K562 (cell line): ENCODE measurements around the gene EXOC3. TPM values are rescaled to one million over a fixed set of nuclear protein-coding genes. Genes with fewer than 3 reads are reported as not detected.

Experiments
- ATAC-seq: fragments of 200-7000 bp; cut with Tn5 transposase; 3 replicates; pipeline ENCODE4 v1.9.1; 2020; ENCODE audit warnings: moderate library complexity
- BruUV-seq: library from RNA; stranded (reverse); fragments of 400-500 nt; replicated peaks from 2 replicates; lab custom pipeline; 2021; lab: Mats Ljungman, UMichigan
- CTCF ChIA-PET: fragments of 300-600 bp; formaldehyde crosslinking; extraction: SDS; loops from one replicate; lab custom pipeline; 2021; ENCODE audit warnings: low intra/inter-chr PET ratio; lab: Yijun Ruan, JAX
- POLR2A ChIA-PET: fragments of 300-600, 350-650 bp; sonication (Branson Sonifier 250); formaldehyde crosslinking; extraction: SDS; loops from one replicate; lab custom pipeline; 2021; ENCODE audit warnings: antibody characterized with exemption, inconsistent platforms; lab: Yijun Ruan, JAX
- DNase-seq, 4 experiments: peaks; one replicate each; pipeline versions ENCODE4 v3.0.0 to v3.0.0-alpha.2; 2011 to 2018; ENCODE audit warnings: low spot score in 3 of 4, mixed read lengths in 3 of 4; ENCODE audit errors: extremely low read depth in 1 of 4
- FAIRE-seq: peaks from 2 replicates; lab custom pipeline; 2011; peaks lifted over from hg19 to GRCh38; lab: Jason Lieb, UNC
- H2AFZ ChIP-seq: 2 replicates; pipeline ENCODE4 v1.6.0; 2011; ENCODE audit warnings: low read depth, low read length, control low read depth, inconsistent platforms
- H3K27ac ChIP-seq: fragments of 200-600 bp; 3 replicates; pipeline ENCODE4 v1.8.0; 2011; ENCODE audit warnings: low read depth, mild to moderate bottlenecking, control low read depth, inconsistent platforms, low read length, moderate library complexity, mixed read lengths; ENCODE audit errors: extremely low read depth
- H3K27me3 ChIP-seq, 2 experiments: fragments of 300-600 bp in 1 of 2; 2 replicates in 1 of 2; 3 replicates in 1 of 2; pipeline versions ENCODE4 v1.6.0 to v1.8.0; 2011; ENCODE audit warnings: inconsistent platforms in 2 of 2, low read length in 2 of 2, mild to moderate bottlenecking in 1 of 2, mixed read lengths in 1 of 2, moderate library complexity in 1 of 2; ENCODE audit not compliant: control insufficient read depth in 2 of 2, insufficient read depth in 2 of 2
- H3K36me3 ChIP-seq: fragments of 300-600 bp; 3 replicates; pipeline ENCODE4 v1.8.0; 2011; ENCODE audit warnings: mild to moderate bottlenecking, low read length, inconsistent platforms; ENCODE audit not compliant: control insufficient read depth, insufficient read depth
- H3K4me1 ChIP-seq, 2 experiments: fragments of 200-600 bp in 1 of 2; replicated peaks in 1 of 2; 2 replicates in 1 of 2; 3 replicates in 1 of 2; pipeline versions ENCODE4 v1.5.1 to v1.8.0; 2011; ENCODE audit warnings: inconsistent platforms in 2 of 2, low read length in 2 of 2, mild to moderate bottlenecking in 1 of 2, mixed read lengths in 1 of 2, moderate library complexity in 1 of 2; ENCODE audit not compliant: control insufficient read depth in 2 of 2, insufficient read depth in 2 of 2
- H3K4me2 ChIP-seq: 2 replicates; pipeline ENCODE4 v1.6.1; 2011; ENCODE audit warnings: low read length, control low read depth, inconsistent platforms, mixed read lengths; ENCODE audit not compliant: insufficient read depth
- H3K4me3 ChIP-seq: fragments of 200-600 bp; sonication (generic), shearing (Covaris generic); 2 replicates; pipeline ENCODE4 v1.5.1; 2016; ENCODE audit warnings: control low read depth, inconsistent platforms
- H3K79me2 ChIP-seq: fragments of 200-600 bp; 3 replicates; pipeline ENCODE4 v1.8.0; 2011; ENCODE audit warnings: low read length, inconsistent platforms; ENCODE audit not compliant: control insufficient read depth, insufficient read depth
- H3K9ac ChIP-seq, 2 experiments: 2 replicates each; pipeline versions ENCODE4 v1.6.0 to v1.6.1; 2011; ENCODE audit warnings: low read depth in 2 of 2, low read length in 2 of 2, control low read depth in 1 of 2, inconsistent platforms in 1 of 2, mild to moderate bottlenecking in 1 of 2, mixed read lengths in 1 of 2; ENCODE audit not compliant: insufficient read depth in 1 of 2
- H3K9me1 ChIP-seq: one replicate; pipeline ENCODE4 v1.6.0; 2011; ENCODE audit warnings: inconsistent platforms, mild to moderate bottlenecking, low read length, moderate library complexity; ENCODE audit not compliant: control insufficient read depth, insufficient read depth
- H3K9me3 ChIP-seq: replicated peaks from 2 replicates; pipeline ENCODE4 v1.5.1; 2011; ENCODE audit warnings: low read depth, low read length, inconsistent platforms; ENCODE audit not compliant: control insufficient read depth, insufficient read depth
- H4K20me1 ChIP-seq: replicated peaks from 2 replicates; pipeline ENCODE4 v1.6.1; 2011; ENCODE audit warnings: low read length, inconsistent platforms, mixed read lengths; ENCODE audit not compliant: control insufficient read depth, insufficient read depth
- CEBPB ChIP-seq: fragments of 450-650 bp; IDR thresholded peaks from 2 replicates; pipeline ENCODE4 v1.6.1; 2016; ENCODE audit warnings: missing genetic modification characterization, missing compliant biosample characterization
- CEBPG ChIP-seq, 3 experiments: fragments of 200-800 bp in 1 of 3; sonication (Bioruptor generic) in 1 of 3; sonication (generic) in 1 of 3; formaldehyde crosslinking in 1 of 3; IDR thresholded peaks in 2 of 3; conservative IDR thresholded peaks in 1 of 3; 2 replicates each; pipeline versions ENCODE4 v1.6.1 to v1.8.0; 2016 to 2022; ENCODE audit warnings: missing compliant biosample characterization in 2 of 3, missing genetic modification characterization in 2 of 3, mild to moderate bottlenecking in 1 of 3, missing genetic modification reagents in 1 of 3
- VEZF1 ChIP-seq: fragments of 200-800 bp; sonication (Bioruptor generic); IDR thresholded peaks from 2 replicates; pipeline ENCODE4 v1.6.1; 2017; ENCODE audit warnings: missing genetic modification characterization, missing compliant biosample characterization
- WGBS: fragments of 100-300 bp; shearing (Covaris generic); methylation state at CpG from one replicate; pipeline ENCODE4 v1.1.6; 2016; ENCODE audit warnings: low coverage, mixed read lengths; ENCODE audit not compliant: insufficient coverage; ENCODE audit errors: missing lambda C conversion rate; 5-methylcytosine and 5-hydroxymethylcytosine counted together
- in situ Hi-C: fragments of 300-500 bp; cut with MboI; formaldehyde crosslinking; loops from 4 replicates; pipeline ENCODE4 v1.15.0; 2018; ENCODE audit warnings: inconsistent platforms, mixed read lengths
- intact Hi-C: fragments of 100-400 bp; cut with micrococcal nuclease; formaldehyde crosslinking; loops from 2 replicates; pipeline ENCODE4 v1.14.2; 2022
- polyA plus RNA-seq, 8 experiments: library from polyadenylated mRNA; depleted of rRNA in 4 of 8; stranded (reverse) in 5 of 8; unstranded in 3 of 8; fragments of >200 nt; fragmentation: Nextera tagmentation in 2 of 8; fragmentation: Illumina TruSeq in 1 of 8; extraction: Ambion mirVana in 2 of 8; extraction: Trizol in 1 of 8; gene quantifications; 2 replicates each; pipeline versions ENCODE4 v1.2.1 to v1.2.3, GENCODE V29; 2011 to 2014; ENCODE audit warnings: inconsistent platforms in 1 of 8, missing spikeins in 1 of 8
- total RNA-seq, 7 experiments: library from RNA; depleted of rRNA in 6 of 7; stranded (reverse); fragments of >200 nt in 6 of 7; fragmentation: Illumina TruSeq in 2 of 7; extraction: Trizol in 2 of 7; gene quantifications; 2 replicates each; pipeline versions ENCODE4 v1.2.1 to v1.2.3, GENCODE V29; 2011 to 2021; ENCODE audit warnings: low replicate concordance in 1 of 7

The EXOC3 gene
- total and polyA plus RNA-seq, 9 of the 15 experiments (the other 6 are each of a cell fraction or from before 2014, with no cell fraction given): 1.4 to 41.9 (median 22.4) TPM

- in situ Hi-C loops (no loop called here), intact Hi-C loops (no loop called here)
- no peaks in the 10 kb centered on the region for H3K9me3 ChIP-seq
- FAIRE-seq (no peak), ATAC-seq (no peak), DNase-seq (no peak)
- CTCF ChIA-PET: no interaction called here
- POLR2A ChIA-PET: interaction anchor here (1.2 kb wide), 1 partner anchor 9 kb away, joined by 4 read pairs; no protein-coding TSS in a partner anchor
- H3K27ac ChIP-seq: no peak overlapping the region
- BruUV-seq: no TSS peak
- no peak overlapping the region for H3K9ac ChIP-seq
- peaks cover 5 to 46% of the 10 kb centered on the region in 2 experiments for H3K4me1 ChIP-seq
- H3K27me3 ChIP-seq: peaks cover 4 to 45% of the 10 kb centered on the region in 2 experiments; a peak in 4 of 5 replicates
- H3K79me2 ChIP-seq: no peaks in the 10 kb centered on the region
- 25% methylated on average over 12 of the region's 12 CpGs for whole genome bisulfite sequencing
- H3K36me3 ChIP-seq: no peaks in the 10 kb centered on the region
- H3K4me2 ChIP-seq: no peak overlapping the region
- H3K9me1 ChIP-seq: no peaks in the 10 kb centered on the region
- no peak overlapping the region for H3K4me3 ChIP-seq
- TF ChIP-seq VEZF1 (CRISPR knock-in tag) (no peak), CEBPB (tag) (peak; percentile 89), CEBPG (CRISPR knock-in tag; IDR thresholded peaks at IDR 0.05) (no peak), CEBPG (tag; conservative IDR thresholded peaks at IDR 0.05 in 1 of 2, IDR thresholded peaks at IDR 0.05 in 1 of 2) (peak; percentile 29 to 38; a peak in 1 of 4 replicates)
- TF ChIP-seq, all 486 proteins: peak for 2
- Histone ChIP-seq H4K20me1 (no peaks in the 10 kb centered on the region), H2AFZ (no peak overlapping the region)
Observed at GRCh38 chr5:419970-420369, 23.0 kb upstream of the EXOC3 start.
